Kidney (tissue), 14 donors: Measurements from ENCODE around the gene CEP76. TPM values are rescaled to one million over a fixed set of nuclear protein-coding genes. Genes with fewer than 3 reads are reported as not detected.

Source experiments
- DNase-seq, 5 donors: peaks; one replicate each; pipeline ENCODE4 v3.0.0-alpha.2; 2013 to 2020
- FAIRE-seq: peaks from 2 replicates; lab custom pipeline; 2012; peaks lifted over from hg19 to GRCh38; lab: Jason Lieb, UNC
- H3K27ac ChIP-seq, 2 donors: one replicate each; pipeline ENCODE4 v1.7.0; 2013; ENCODE audit warnings: low read depth in 2 of 2, low read length in 2 of 2, inconsistent platforms in 1 of 2
- H3K27me3 ChIP-seq: one replicate; pipeline ENCODE4 v1.7.1; 2013; ENCODE audit warnings: low read length, inconsistent platforms; ENCODE audit not compliant: control insufficient read depth, insufficient read depth
- H3K36me3 ChIP-seq, 3 donors: one replicate each; pipeline versions ENCODE4 v1.7.0 to v1.7.1; 2013; ENCODE audit warnings: low read length in 3 of 3, control low read depth in 1 of 3, inconsistent platforms in 1 of 3; ENCODE audit not compliant: insufficient read depth in 3 of 3, control insufficient read depth in 2 of 3
- H3K4me1 ChIP-seq, 3 donors: one replicate each; pipeline versions ENCODE4 v1.7.0 to v1.7.1; 2013; ENCODE audit warnings: low read length in 3 of 3, inconsistent platforms in 1 of 3, low read depth in 1 of 3; ENCODE audit not compliant: control insufficient read depth in 2 of 3, insufficient read depth in 2 of 3
- H3K4me3 ChIP-seq, 3 donors: one replicate each; pipeline versions ENCODE4 v1.7.0 to v1.8.1; 2013; ENCODE audit warnings: low read length in 3 of 3, control low read depth in 1 of 3, inconsistent platforms in 1 of 3
- H3K9ac ChIP-seq, 3 donors: one replicate each; pipeline versions ENCODE4 v1.7.0 to v1.7.1; 2013; ENCODE audit warnings: low read length in 3 of 3, control low read depth in 1 of 3, inconsistent platforms in 1 of 3
- H3K9me3 ChIP-seq, 3 donors: one replicate each; pipeline versions ENCODE4 v1.7.0 to v1.7.1; 2013; ENCODE audit warnings: low read length in 3 of 3, control low read depth in 1 of 3, inconsistent platforms in 1 of 3; ENCODE audit not compliant: control insufficient read depth in 2 of 3, insufficient read depth in 1 of 3
- intact Hi-C: fragments of 100-400 bp; cut with DNase I; formaldehyde crosslinking; loops from one replicate; pipeline ENCODE4 v1.11.1; 2022
- polyA plus RNA-seq: library from polyadenylated mRNA; stranded (reverse); fragments of 350-450 nt; fragmentation: Illumina TruSeq; extraction: RNeasy Lipid Tissue Mini Kit (QIAGEN cat#74804); gene quantifications from one replicate; pipeline ENCODE4 v1.2.3, GENCODE V29; 2014; ENCODE audit warnings: low read depth, low replicate concordance; ENCODE audit not compliant: insufficient read depth
- total RNA-seq: library from RNA; stranded (reverse); fragmentation: NEBNext Ultra II Directional; extraction: Animal tissue kit (Norgen Biotek cat#: 25700); gene quantifications from one replicate; pipeline ENCODE4 v1.2.1, GENCODE V29; 2021
- TF ChIP-seq, protein P1 (sequence below): IDR thresholded peaks from 3 replicates; pipeline ENCODE4 v1.5.1; 2012; ENCODE audit warnings: mild to moderate bottlenecking, moderate library complexity, borderline replicate concordance; ENCODE audit not compliant: insufficient read depth; ENCODE audit errors: extremely low read depth
- donor health status: control.
- donor health status: control.
- donor health status: control.
- donor health status: control.
- donor health status: control.
- donor health status: DM: yes; HTN: yes; CAD: no.
- donor health status: Normal renal cell carcinoma (clear cell type).

The CEP76 gene
- total and polyA plus RNA-seq, 2 donors from 2014 or later = 2.0 to 5.3 TPM

DNA sequence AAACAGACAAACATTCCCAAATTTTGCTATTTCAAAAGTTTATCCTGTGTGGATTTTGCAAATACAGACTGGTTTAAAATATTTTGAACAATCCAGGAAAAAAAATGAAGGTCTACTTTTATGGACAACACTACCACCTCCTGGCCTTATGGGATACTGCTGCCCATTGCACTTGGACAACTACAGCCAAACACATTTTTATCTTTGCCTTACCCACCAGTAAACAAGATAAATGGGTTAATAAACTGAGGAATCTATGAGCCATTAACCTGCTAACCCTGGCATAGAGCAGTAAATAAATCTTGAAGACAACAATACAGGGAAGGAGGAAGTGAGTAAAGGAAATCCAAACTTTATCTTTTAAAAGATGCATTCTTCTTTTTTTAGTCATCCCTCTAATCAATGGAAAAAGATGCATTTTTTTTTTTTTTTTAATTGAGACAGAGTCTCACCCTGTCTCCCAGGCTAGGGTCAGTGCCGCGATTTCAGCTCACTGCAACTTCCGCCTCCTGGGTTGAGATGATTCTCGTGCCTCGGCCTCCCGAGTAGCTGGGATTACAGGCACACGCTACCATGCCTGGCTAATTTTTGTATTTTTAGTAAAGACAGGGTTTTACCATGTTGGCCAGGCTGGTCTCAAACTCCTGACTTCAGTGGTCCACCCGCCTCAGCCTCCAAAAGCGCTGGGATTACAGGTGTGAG lies 42.5 kb downstream of the CEP76 start:
- FAIRE-seq = peak; percentile 96
- DNase-seq = peak in 3 of 5 donors; percentile 60 to 87 (median 81)
- no peaks in the 10 kb centered on the region for H3K36me3 ChIP-seq
- H3K9me3 ChIP-seq = no peaks in the 10 kb centered on the region
- intact Hi-C loops = loop anchor here (5.0 kb wide), 1 partner anchor 268 kb away; no protein-coding TSS in a partner anchor
- TF ChIP-seq, protein P1, sequence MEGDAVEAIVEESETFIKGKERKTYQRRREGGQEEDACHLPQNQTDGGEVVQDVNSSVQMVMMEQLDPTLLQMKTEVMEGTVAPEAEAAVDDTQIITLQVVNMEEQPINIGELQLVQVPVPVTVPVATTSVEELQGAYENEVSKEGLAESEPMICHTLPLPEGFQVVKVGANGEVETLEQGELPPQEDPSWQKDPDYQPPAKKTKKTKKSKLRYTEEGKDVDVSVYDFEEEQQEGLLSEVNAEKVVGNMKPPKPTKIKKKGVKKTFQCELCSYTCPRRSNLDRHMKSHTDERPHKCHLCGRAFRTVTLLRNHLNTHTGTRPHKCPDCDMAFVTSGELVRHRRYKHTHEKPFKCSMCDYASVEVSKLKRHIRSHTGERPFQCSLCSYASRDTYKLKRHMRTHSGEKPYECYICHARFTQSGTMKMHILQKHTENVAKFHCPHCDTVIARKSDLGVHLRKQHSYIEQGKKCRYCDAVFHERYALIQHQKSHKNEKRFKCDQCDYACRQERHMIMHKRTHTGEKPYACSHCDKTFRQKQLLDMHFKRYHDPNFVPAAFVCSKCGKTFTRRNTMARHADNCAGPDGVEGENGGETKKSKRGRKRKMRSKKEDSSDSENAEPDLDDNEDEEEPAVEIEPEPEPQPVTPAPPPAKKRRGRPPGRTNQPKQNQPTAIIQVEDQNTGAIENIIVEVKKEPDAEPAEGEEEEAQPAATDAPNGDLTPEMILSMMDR = peak; percentile 86
- H3K27me3 ChIP-seq = no peaks in the 10 kb centered on the region
- no peaks in the 10 kb centered on the region for H3K4me1 ChIP-seq
- no peak overlapping the region for H3K27ac ChIP-seq
- H3K4me3 ChIP-seq = no peak overlapping the region
- no peak overlapping the region for H3K9ac ChIP-seq

DNA sequence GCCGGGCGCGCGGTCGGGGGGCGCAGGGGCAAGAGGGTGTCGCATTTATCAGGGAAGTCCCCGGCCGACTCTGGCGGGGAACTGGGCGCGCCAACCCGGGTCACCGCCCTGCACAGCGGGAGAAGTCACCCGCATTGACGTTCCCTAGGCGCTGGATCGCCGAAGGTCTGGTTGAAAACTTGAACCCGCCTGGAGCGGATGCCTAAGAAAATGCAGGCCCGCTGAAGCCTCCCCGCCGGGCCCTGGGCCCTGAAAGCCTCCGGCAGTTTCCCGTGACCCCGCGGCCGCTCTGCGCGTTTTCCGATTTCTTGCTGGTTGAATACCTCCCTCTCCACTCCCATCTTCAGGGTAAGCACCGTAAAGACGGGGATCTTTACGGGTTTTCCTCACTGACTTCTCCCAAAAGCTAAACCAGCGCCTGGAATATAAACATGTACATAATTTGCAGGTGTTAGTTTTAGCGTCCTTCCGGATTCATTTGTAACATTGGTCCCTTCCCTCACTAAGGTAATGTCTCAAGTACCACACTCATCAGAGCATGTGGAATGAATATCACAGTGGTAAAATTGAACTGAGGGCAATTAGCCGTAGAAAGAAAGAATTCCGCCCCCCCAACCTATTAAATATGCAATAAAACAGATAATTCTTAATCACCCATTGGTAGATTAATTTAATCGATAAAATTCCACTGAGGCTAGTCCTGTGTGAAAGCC lies 43.9 kb downstream of the CEP76 start:
- peak overlapping the region; percentile 14 to 45 (median 43) for H3K4me3 ChIP-seq
- H3K9me3 ChIP-seq = no peaks in the 10 kb centered on the region
- peak overlapping the region in 1 of 3 donors; percentile 29 for H3K9ac ChIP-seq
- DNase-seq (peak in 3 of 5 donors; percentile 53 to 64 (median 63)), FAIRE-seq (no peak)
- peak overlapping the region; percentile 48 to 76 for H3K27ac ChIP-seq
- H3K36me3 ChIP-seq = no peaks in the 10 kb centered on the region
- intact Hi-C loops = no loop called here
- H3K4me1 ChIP-seq = no peaks in the 10 kb centered on the region
- H3K27me3 ChIP-seq = no peaks in the 10 kb centered on the region
- TF ChIP-seq, protein P1 = no peak

DNA sequence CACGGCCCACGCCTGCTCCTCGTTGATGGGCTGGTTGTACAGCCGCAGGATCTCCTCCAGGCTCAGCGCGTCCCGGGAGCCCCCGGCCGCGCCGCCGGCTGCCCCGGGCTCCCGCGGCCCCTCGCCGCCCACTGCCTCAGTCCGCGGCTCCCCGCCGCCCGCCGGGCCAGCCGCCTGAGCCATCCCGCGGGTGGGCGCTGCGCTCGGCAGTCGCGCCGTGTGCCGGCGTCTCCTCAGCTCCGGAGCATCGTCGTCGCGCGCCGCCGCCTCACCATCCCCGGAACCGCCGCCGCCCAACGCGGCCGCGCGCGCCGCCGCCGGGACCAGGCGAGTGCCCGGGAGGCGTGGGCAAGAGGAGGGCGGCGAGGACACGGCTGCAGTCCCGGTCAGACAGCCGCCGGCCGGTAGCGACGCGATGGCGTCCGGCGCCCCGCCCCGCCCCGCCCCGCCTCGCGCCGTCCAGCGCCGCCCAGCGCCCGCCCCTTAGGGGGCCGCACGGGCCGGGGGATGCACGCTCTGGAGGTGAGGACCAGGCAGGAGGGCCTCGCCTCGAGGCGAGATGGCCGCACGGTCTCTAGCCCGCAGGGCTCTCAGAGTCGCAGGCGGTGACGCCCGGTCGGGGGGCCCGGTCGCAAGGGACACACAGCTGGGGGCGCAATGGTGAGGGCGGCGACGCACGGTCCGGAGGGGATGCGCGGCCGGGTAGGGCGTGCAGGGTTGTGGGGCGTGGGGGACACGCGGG lies 44.7 kb downstream of the CEP76 start, which contains the start of gene SPIRE1:
SPIRE1 (minus strand) TSS at position 424 of the 742 bp plus-strand sequence; CDS start at position 183, 241 bp downstream.
- no peaks in the 10 kb centered on the region for H3K9me3 ChIP-seq
- intact Hi-C loops = no loop called here

More for the DNA sequence above, 44.7 kb downstream of the CEP76 start, which contains the start of gene SPIRE1:
- H3K36me3 ChIP-seq = no peaks in the 10 kb centered on the region
- H3K27ac ChIP-seq = peak within 1 kb of the TSS; percentile 89 to 92
- peaks cover 0 to 2% (median 0%) of the 10 kb centered on the region in 3 donors for H3K4me1 ChIP-seq
- peak; percentile 60 to 91 (median 87) for DNase-seq
- FAIRE-seq = no peak
- peak within 1 kb of the TSS; percentile 56 to 93 (median 74) for H3K9ac ChIP-seq
- TF ChIP-seq, protein P1 = no peak
- H3K4me3 ChIP-seq = peak within 1 kb of the TSS; percentile 63 to 66 (median 66)
- H3K27me3 ChIP-seq = no peaks in the 10 kb centered on the region
